Measurements from ENCODE around the gene CEP72. TPM values are rescaled to one million over a fixed set of nuclear protein-coding genes. Genes with fewer than 3 reads are reported as not detected.
A peak's percentile ranks its signal among the peaks of the same experiment; 100 is the strongest.

The CEP72 gene
- total RNA-seq, 2 donors from 2014 or later = 8.5 to 11.4 TPM

GRCh38 chr5:643811-644271 lies 31.7 kb downstream of the CEP72 start:
- no peak for DNase-seq
- Mint-ChIP-seq H3K4me3 (no peak overlapping the region), H3K36me3 (ENCODE audit: low read depth) (no peaks in the 10 kb centered on the region), H3K27ac (no peak overlapping the region), H3K4me1 (peaks cover 2% of the 10 kb centered on the region), H3K27me3 (no peaks in the 10 kb centered on the region)
- no peaks in the 10 kb centered on the region for H3K9me3 ChIP-seq (ENCODE audit: control insufficient read depth, low read length, poor library complexity, severe bottlenecking)
- ATAC-seq = no peak

DNA sequence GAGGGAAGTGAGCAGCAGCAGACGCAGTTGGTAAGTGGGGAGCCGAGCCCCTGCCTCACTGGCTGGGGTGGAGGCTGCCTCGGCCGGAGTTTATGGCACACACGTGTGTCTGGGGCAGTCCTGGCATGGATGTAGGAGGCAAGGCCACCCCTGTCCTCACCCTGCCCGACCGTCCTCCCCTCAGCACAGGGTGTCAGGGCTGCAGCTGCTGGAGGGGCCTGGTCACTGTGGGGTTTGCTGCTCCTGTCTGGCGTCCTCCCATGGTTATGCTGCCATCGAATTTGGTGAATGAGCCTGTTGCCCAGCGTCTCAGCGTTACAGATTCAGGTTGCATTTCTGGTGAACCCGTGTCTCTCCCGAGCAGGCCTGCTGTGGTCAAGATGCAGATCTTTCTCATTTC lies 32.4 kb downstream of the CEP72 start:
- ATAC-seq (no peak), DNase-seq (no peak)
- Mint-ChIP-seq H3K4me3 (no peak overlapping the region), H3K27me3 (no peaks in the 10 kb centered on the region), H3K4me1 (peaks cover 2% of the 10 kb centered on the region), H3K36me3 (ENCODE audit: low read depth) (no peaks in the 10 kb centered on the region), H3K27ac (no peak overlapping the region)
- no peaks in the 10 kb centered on the region for H3K9me3 ChIP-seq (ENCODE audit: control insufficient read depth, low read length, poor library complexity, severe bottlenecking)

- H3K9me3 ChIP-seq (ENCODE audit: control insufficient read depth, low read length, poor library complexity, severe bottlenecking) = no peaks in the 10 kb centered on the region
- DNase-seq (no peak), ATAC-seq (no peak)
- H3K27ac Mint-ChIP-seq = no peak overlapping the region
- peaks cover 2% of the 10 kb centered on the region for H3K4me1 Mint-ChIP-seq
- no peaks in the 10 kb centered on the region for H3K27me3 Mint-ChIP-seq
- no peak overlapping the region for H3K4me3 Mint-ChIP-seq
- H3K36me3 Mint-ChIP-seq (ENCODE audit: low read depth) = no peaks in the 10 kb centered on the region
Observed at GRCh38 chr5:644971-645370, 32.8 kb downstream of the CEP72 start.

GRCh38 chr5:645421-645820 lies 33.3 kb downstream of the CEP72 start:
- ATAC-seq (no peak), DNase-seq (no peak)
- Mint-ChIP-seq H3K4me1 (peaks cover 2% of the 10 kb centered on the region), H3K36me3 (ENCODE audit: low read depth) (no peaks in the 10 kb centered on the region), H3K4me3 (no peak overlapping the region), H3K27me3 (no peaks in the 10 kb centered on the region), H3K27ac (no peak overlapping the region)
- no peaks in the 10 kb centered on the region for H3K9me3 ChIP-seq (ENCODE audit: control insufficient read depth, low read length, poor library complexity, severe bottlenecking)

- Mint-ChIP-seq H3K36me3 (ENCODE audit: low read depth) (no peaks in the 10 kb centered on the region), H3K27me3 (no peaks in the 10 kb centered on the region), H3K27ac (no peak overlapping the region), H3K4me3 (no peak overlapping the region), H3K4me1 (peaks cover 2% of the 10 kb centered on the region)
- no peak for DNase-seq
- no peaks in the 10 kb centered on the region for H3K9me3 ChIP-seq (ENCODE audit: control insufficient read depth, low read length, poor library complexity, severe bottlenecking)
- ATAC-seq = no peak
Observed at GRCh38 chr5:646396-647201, 34.5 kb downstream of the CEP72 start.

DNA sequence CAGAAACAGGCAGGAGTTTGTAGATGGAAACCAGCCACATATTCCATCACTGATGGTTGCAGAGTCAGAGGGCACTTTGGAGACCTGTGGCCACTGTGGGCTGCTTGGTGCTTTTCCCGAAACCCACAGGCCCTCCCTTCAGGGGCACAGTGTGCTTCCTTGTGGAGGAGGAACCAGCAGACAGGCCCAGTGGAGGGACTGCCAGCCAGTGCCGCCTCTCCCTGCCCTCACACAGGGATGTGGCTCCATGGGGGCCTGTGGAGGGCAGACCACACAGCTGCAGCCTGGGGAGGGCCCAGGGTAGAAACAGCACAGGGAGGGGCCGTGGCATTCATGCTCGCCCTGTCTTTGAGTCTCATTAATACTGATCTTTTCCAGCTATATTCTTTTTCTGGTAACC lies 35.2 kb downstream of the CEP72 start:
- Mint-ChIP-seq H3K4me1 (peaks cover 2% of the 10 kb centered on the region), H3K27me3 (no peaks in the 10 kb centered on the region), H3K4me3 (no peak overlapping the region), H3K36me3 (ENCODE audit: low read depth) (no peaks in the 10 kb centered on the region), H3K27ac (no peak overlapping the region)
- ATAC-seq = no peak
- DNase-seq = no peak
- H3K9me3 ChIP-seq (ENCODE audit: control insufficient read depth, low read length, poor library complexity, severe bottlenecking) = no peaks in the 10 kb centered on the region

- ATAC-seq (no peak), DNase-seq (no peak)
- no peak overlapping the region for H3K27ac Mint-ChIP-seq
- H3K36me3 Mint-ChIP-seq (ENCODE audit: low read depth) = no peaks in the 10 kb centered on the region
- no peak overlapping the region for H3K4me3 Mint-ChIP-seq
- no peaks in the 10 kb centered on the region for H3K9me3 ChIP-seq (ENCODE audit: control insufficient read depth, low read length, poor library complexity, severe bottlenecking)
- peaks cover 2% of the 10 kb centered on the region for H3K4me1 Mint-ChIP-seq
- H3K27me3 Mint-ChIP-seq = no peaks in the 10 kb centered on the region
Observed at GRCh38 chr5:647727-648126, 35.6 kb downstream of the CEP72 start.

- Mint-ChIP-seq H3K36me3 (ENCODE audit: low read depth) (peaks cover 1% of the 10 kb centered on the region), H3K27ac (no peak overlapping the region), H3K27me3 (no peaks in the 10 kb centered on the region), H3K4me3 (peak overlapping the region; percentile 7), H3K4me1 (peaks cover 3% of the 10 kb centered on the region)
- ATAC-seq (peak; percentile 7), DNase-seq (no peak)
- H3K9me3 ChIP-seq (ENCODE audit: control insufficient read depth, low read length, poor library complexity, severe bottlenecking) = no peaks in the 10 kb centered on the region
Observed at GRCh38 chr5:651296-652022, 39.3 kb downstream of the CEP72 start.

- ATAC-seq (peak; percentile 12), DNase-seq (no peak)
- no peak overlapping the region for H3K27ac Mint-ChIP-seq
- H3K36me3 Mint-ChIP-seq (ENCODE audit: low read depth) = peaks cover 2% of the 10 kb centered on the region
- peak overlapping the region; percentile 7 for H3K4me3 Mint-ChIP-seq
- H3K9me3 ChIP-seq (ENCODE audit: control insufficient read depth, low read length, poor library complexity, severe bottlenecking) = no peaks in the 10 kb centered on the region
- peaks cover 3% of the 10 kb centered on the region for H3K4me1 Mint-ChIP-seq
- H3K27me3 Mint-ChIP-seq = no peaks in the 10 kb centered on the region
Observed at GRCh38 chr5:652023-652515, 39.9 kb downstream of the CEP72 start.

DNA sequence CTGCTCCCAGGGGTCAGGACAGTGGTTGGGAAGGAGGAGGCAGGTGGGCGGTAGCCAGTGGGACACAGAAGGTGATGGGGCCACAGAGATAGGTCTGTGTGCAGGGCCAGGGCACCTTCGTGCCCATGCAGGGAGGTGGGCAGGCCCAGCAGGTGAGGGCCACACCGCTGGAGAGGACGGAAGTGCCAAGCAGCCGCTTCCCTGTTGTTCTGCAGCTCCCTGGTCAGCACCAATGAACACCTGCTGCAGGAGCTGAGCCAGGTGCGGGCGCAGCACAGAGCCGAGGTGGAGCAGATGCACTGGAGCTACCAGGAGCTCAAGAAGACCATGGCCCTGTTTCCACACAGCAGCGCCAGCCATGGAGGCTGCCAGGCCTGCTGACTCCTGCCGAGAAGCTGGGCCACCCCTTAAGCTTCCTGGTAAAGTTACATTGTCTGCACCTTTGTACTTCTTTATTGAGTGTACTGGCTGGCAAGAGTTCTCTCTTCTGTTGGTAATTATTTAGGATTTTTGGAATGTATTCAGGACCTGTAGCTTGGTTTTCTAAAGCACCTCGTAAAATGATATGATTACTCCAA lies 40.7 kb downstream of the CEP72 start:
- no peak for DNase-seq
- Mint-ChIP-seq H3K4me3 (no peak overlapping the region), H3K27me3 (no peaks in the 10 kb centered on the region), H3K27ac (no peak overlapping the region), H3K4me1 (peaks cover 3% of the 10 kb centered on the region), H3K36me3 (ENCODE audit: low read depth) (peaks cover 7% of the 10 kb centered on the region)
- ATAC-seq = peak; percentile 16
- H3K9me3 ChIP-seq (ENCODE audit: control insufficient read depth, low read length, poor library complexity, severe bottlenecking) = no peaks in the 10 kb centered on the region

GRCh38 chr5:654071-654778 lies 42.1 kb downstream of the CEP72 start:
- Mint-ChIP-seq H3K4me3 (no peak overlapping the region), H3K27ac (no peak overlapping the region), H3K36me3 (ENCODE audit: low read depth) (peaks cover 7% of the 10 kb centered on the region), H3K27me3 (no peaks in the 10 kb centered on the region), H3K4me1 (peaks cover 3% of the 10 kb centered on the region)
- DNase-seq = no peak
- no peaks in the 10 kb centered on the region for H3K9me3 ChIP-seq (ENCODE audit: control insufficient read depth, low read length, poor library complexity, severe bottlenecking)
- ATAC-seq = peak; percentile 27

DNA sequence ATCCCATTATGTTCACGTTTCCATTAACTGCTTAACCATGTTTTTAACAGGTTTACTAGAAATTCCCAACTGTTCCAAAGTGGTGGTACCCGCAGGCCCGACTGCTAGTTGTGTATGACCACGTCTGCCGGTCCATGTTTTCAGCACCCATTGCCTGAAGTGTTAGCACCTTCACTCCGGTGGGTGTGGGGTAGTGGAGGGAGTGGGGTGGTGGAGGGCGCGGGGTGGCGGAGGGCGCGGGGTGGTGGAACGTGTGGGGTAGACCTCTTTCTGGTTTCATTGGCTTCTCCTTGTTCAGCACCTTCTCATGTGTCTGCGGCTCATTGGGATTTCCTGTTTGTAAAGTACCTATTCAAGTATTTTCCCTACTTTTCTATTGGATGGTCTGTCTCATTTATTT lies 43.3 kb downstream of the CEP72 start:
- ATAC-seq = no peak
- Mint-ChIP-seq H3K36me3 (ENCODE audit: low read depth) (peaks cover 10% of the 10 kb centered on the region), H3K4me3 (no peak overlapping the region), H3K27me3 (no peaks in the 10 kb centered on the region), H3K27ac (no peak overlapping the region), H3K4me1 (peaks cover 3% of the 10 kb centered on the region)
- DNase-seq = no peak
- no peaks in the 10 kb centered on the region for H3K9me3 ChIP-seq (ENCODE audit: control insufficient read depth, low read length, poor library complexity, severe bottlenecking)

DNA sequence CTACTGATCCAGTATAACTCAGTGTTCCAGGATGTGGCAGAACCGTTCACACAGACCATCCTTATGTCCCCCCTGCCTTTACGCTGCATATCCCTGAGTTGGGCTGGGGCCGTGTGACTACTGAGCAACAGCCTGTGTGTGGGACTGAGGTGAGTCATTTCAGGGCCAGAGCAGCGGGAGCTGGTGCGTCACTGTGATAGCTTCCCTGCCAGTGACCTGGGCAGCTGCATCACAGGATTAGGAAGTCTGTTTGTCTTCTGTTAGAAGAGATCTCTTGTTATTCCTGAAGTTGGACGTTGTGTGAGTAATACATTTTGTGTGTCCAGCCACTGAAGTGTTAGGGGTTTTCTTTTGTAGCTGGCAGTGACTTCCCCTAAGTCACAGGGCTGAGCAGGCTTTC lies 45.4 kb downstream of the CEP72 start:
- Mint-ChIP-seq H3K4me1 (peaks cover 3% of the 10 kb centered on the region), H3K36me3 (ENCODE audit: low read depth) (peaks cover 10% of the 10 kb centered on the region), H3K27me3 (no peaks in the 10 kb centered on the region), H3K27ac (peak overlapping the region; percentile 66), H3K4me3 (no peak overlapping the region)
- no peaks in the 10 kb centered on the region for H3K9me3 ChIP-seq (ENCODE audit: control insufficient read depth, low read length, poor library complexity, severe bottlenecking)
- DNase-seq (no peak), ATAC-seq (peak; percentile 11)
